PFSK-1 (cell line): ENCODE data around the gene PLSCR2.

Experiments
- POLR2AphosphoS5 ChIP-seq: IDR thresholded peaks from 2 replicates; pipeline ENCODE4 v1.6.1; 2012; ENCODE audit warnings: low read depth, mild to moderate bottlenecking, control low read depth, low read length, moderate library complexity
- SIN3A ChIP-seq: IDR thresholded peaks from 2 replicates; pipeline ENCODE4 v1.6.1; 2012; ENCODE audit warnings: mild to moderate bottlenecking, low read length, moderate library complexity, borderline replicate concordance; ENCODE audit not compliant: insufficient read depth
- TAF1 ChIP-seq: IDR thresholded peaks from 2 replicates; pipeline ENCODE4 v1.6.1; 2012; ENCODE audit warnings: low read length, control low read depth, borderline replicate concordance; ENCODE audit not compliant: insufficient read depth
- TF ChIP-seq, protein P1 (sequence below), 2 experiments: IDR thresholded peaks; 2 replicates each; pipeline versions ENCODE4 v1.6.1 to v1.8.0; 2011 to 2012; ENCODE audit warnings: low read depth in 2 of 2, low read length in 2 of 2, control low read depth in 1 of 2, inconsistent platforms in 1 of 2, mild to moderate bottlenecking in 1 of 2, moderate library complexity in 1 of 2; ENCODE audit not compliant: insufficient read depth in 1 of 2

GRCh38 chr3:146425341-146425740 is 44.0 kb downstream of the PLSCR2 start:
- TF ChIP-seq TAF1 (no peak), SIN3A (no peak), POLR2AphosphoS5 (no peak)
- TF ChIP-seq, protein P1, sequence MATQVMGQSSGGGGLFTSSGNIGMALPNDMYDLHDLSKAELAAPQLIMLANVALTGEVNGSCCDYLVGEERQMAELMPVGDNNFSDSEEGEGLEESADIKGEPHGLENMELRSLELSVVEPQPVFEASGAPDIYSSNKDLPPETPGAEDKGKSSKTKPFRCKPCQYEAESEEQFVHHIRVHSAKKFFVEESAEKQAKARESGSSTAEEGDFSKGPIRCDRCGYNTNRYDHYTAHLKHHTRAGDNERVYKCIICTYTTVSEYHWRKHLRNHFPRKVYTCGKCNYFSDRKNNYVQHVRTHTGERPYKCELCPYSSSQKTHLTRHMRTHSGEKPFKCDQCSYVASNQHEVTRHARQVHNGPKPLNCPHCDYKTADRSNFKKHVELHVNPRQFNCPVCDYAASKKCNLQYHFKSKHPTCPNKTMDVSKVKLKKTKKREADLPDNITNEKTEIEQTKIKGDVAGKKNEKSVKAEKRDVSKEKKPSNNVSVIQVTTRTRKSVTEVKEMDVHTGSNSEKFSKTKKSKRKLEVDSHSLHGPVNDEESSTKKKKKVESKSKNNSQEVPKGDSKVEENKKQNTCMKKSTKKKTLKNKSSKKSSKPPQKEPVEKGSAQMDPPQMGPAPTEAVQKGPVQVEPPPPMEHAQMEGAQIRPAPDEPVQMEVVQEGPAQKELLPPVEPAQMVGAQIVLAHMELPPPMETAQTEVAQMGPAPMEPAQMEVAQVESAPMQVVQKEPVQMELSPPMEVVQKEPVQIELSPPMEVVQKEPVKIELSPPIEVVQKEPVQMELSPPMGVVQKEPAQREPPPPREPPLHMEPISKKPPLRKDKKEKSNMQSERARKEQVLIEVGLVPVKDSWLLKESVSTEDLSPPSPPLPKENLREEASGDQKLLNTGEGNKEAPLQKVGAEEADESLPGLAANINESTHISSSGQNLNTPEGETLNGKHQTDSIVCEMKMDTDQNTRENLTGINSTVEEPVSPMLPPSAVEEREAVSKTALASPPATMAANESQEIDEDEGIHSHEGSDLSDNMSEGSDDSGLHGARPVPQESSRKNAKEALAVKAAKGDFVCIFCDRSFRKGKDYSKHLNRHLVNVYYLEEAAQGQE (IDR thresholded peaks at IDR 0.05; ENCODE audit: insufficient read depth in 1 of 2, low read depth in 2 of 2, low read length in 2 of 2), result no peak
